ENCODE data around the gene RPS21. TPM values are rescaled to one million over a fixed set of nuclear protein-coding genes. Genes with fewer than 3 reads are reported as not detected.

Gene RPS21
- total RNA-seq, 4 donors from 2014 or later = 585 to 2,728 (median 1,375) TPM

DNA sequence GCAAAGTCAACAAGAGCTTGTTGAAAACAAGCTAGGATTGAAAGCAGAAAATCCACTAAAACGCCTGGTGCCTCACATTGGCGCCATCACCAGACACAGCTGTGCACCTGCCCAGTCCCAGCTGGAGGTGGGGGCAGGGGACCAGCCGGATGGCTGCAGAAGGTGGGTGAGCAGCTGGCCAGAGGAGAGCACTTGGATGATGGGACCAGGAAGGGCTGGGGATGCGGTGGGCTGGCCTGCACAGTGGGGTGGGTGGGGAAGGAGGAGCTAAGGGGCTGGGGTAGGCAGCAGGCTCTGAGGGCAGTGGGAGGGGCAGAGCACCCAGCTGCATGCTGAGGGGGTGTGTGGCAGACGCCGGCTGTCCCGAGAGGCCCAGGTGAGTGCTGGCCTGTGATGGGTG is 13.1 kb downstream of the RPS21 start:
- H3K4me1 ChIP-seq = no peaks in the 10 kb centered on the region
- no peaks in the 10 kb centered on the region for H3K9me3 ChIP-seq
- in situ Hi-C loops (cut with MboI; ENCODE audit: low pct_ligation_motif_present in 1 of 4, low pct_unique_long_range_greater_than_20kb in 1 of 4, low sequenced_read_pairs in 3 of 4) (no loop called here), intact Hi-C loops (cut with DNase I; ENCODE audit: low total_unique reads) (no loop called here)
- no peaks in the 10 kb centered on the region for H3K27me3 ChIP-seq
- no peaks in the 10 kb centered on the region for H3K36me3 ChIP-seq
- no peak for DNase-seq
- no peak overlapping the region for H3K27ac ChIP-seq
- no peak overlapping the region for H3K4me3 ChIP-seq
- 72 to 79% methylated on average over 3 to 7 of the region's 7 CpGs for WGBS, 2 donors (ENCODE audit: low coverage in 1 of 2)
- TF ChIP-seq POLR2A (IDR thresholded peaks at IDR 0.05) (no peak), EP300 (IDR thresholded peaks at IDR 0.05; ENCODE audit: low read depth) (no peak), POLR2AphosphoS5 (IDR thresholded peaks at IDR 0.05) (no peak)
- TF ChIP-seq, protein P1, sequence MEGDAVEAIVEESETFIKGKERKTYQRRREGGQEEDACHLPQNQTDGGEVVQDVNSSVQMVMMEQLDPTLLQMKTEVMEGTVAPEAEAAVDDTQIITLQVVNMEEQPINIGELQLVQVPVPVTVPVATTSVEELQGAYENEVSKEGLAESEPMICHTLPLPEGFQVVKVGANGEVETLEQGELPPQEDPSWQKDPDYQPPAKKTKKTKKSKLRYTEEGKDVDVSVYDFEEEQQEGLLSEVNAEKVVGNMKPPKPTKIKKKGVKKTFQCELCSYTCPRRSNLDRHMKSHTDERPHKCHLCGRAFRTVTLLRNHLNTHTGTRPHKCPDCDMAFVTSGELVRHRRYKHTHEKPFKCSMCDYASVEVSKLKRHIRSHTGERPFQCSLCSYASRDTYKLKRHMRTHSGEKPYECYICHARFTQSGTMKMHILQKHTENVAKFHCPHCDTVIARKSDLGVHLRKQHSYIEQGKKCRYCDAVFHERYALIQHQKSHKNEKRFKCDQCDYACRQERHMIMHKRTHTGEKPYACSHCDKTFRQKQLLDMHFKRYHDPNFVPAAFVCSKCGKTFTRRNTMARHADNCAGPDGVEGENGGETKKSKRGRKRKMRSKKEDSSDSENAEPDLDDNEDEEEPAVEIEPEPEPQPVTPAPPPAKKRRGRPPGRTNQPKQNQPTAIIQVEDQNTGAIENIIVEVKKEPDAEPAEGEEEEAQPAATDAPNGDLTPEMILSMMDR (IDR thresholded peaks at IDR 0.05) = no peak

DNA sequence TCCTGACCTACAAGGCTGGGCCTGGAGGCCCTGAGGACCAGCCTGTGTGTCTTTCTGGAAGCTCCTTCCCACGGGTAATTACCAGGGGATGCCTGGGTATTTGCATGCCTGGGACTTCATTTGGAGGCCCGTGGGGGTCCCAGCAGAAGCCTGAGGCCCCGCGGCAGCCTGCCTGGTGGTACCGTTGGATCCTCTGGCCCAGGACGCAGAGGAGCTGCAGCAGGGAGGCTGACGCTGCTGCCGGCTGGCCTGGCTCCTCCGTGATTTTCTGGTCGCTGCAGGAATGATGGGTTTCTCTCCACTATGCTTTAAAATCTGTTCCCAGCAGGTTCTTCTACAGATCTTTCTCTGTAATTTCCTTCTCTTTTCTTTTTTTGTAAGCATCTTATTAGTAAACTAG is 13.6 kb downstream of the RPS21 start:
- intact Hi-C loops (cut with DNase I; ENCODE audit: low total_unique reads) (no loop called here), in situ Hi-C loops (cut with MboI; ENCODE audit: low pct_ligation_motif_present in 1 of 4, low pct_unique_long_range_greater_than_20kb in 1 of 4, low sequenced_read_pairs in 3 of 4) (no loop called here)
- no peak for DNase-seq
- Histone ChIP-seq H3K4me3 (no peak overlapping the region), H3K27ac (no peak overlapping the region), H3K27me3 (no peaks in the 10 kb centered on the region), H3K36me3 (no peaks in the 10 kb centered on the region), H3K4me1 (peaks cover 0 to 3% (median under 1%) of the 10 kb centered on the region in 4 donors), H3K9me3 (no peaks in the 10 kb centered on the region)
- TF ChIP-seq POLR2A (IDR thresholded peaks at IDR 0.05) (no peak), EP300 (IDR thresholded peaks at IDR 0.05; ENCODE audit: low read depth) (no peak), POLR2AphosphoS5 (IDR thresholded peaks at IDR 0.05) (no peak)
- TF ChIP-seq, protein P1 (IDR thresholded peaks at IDR 0.05) = no peak
- 85 to 89% methylated on average over 8 to 10 of the region's 10 CpGs for WGBS, 2 donors (ENCODE audit: low coverage in 1 of 2)

- H3K4me3 ChIP-seq = no peak overlapping the region
- in situ Hi-C loops (cut with MboI; ENCODE audit: low pct_ligation_motif_present in 1 of 4, low pct_unique_long_range_greater_than_20kb in 1 of 4, low sequenced_read_pairs in 3 of 4) (no loop called here), intact Hi-C loops (cut with DNase I; ENCODE audit: low total_unique reads) (no loop called here)
- H3K4me1 ChIP-seq = peaks cover 6 to 11% (median 9%) of the 10 kb centered on the region in 4 donors
- H3K36me3 ChIP-seq = no peaks in the 10 kb centered on the region
- no peak for TF ChIP-seq EP300 (IDR thresholded peaks at IDR 0.05; ENCODE audit: low read depth)
- TF ChIP-seq POLR2AphosphoS5 (IDR thresholded peaks at IDR 0.05) = no peak
- TF ChIP-seq, protein P1 (IDR thresholded peaks at IDR 0.05) = no peak
- no peak for TF ChIP-seq POLR2A (IDR thresholded peaks at IDR 0.05)
- 87% methylated on average over 21 of the region's 21 CpGs; no CpG with 5 or more reads in 1 of the 2 donors for WGBS, 2 donors (ENCODE audit: low coverage in 1 of 2)
- no peak for DNase-seq
- H3K27me3 ChIP-seq = no peaks in the 10 kb centered on the region
- no peak overlapping the region for H3K27ac ChIP-seq
- H3K9me3 ChIP-seq = no peaks in the 10 kb centered on the region
These were observed 14.5 kb downstream of the RPS21 start for GRCh38 chr20:62401331-62401779.

GRCh38 chr20:62402456-62403150 is 15.7 kb downstream of the RPS21 start:
- no peak for DNase-seq
- H3K9me3 ChIP-seq = no peaks in the 10 kb centered on the region
- 96% methylated on average over 22 of the region's 23 CpGs; no CpG with 5 or more reads in 1 of the 2 donors for WGBS, 2 donors (ENCODE audit: low coverage in 1 of 2)
- H3K4me3 ChIP-seq = no peak overlapping the region
- no peaks in the 10 kb centered on the region for H3K36me3 ChIP-seq
- H3K4me1 ChIP-seq = peaks cover 10 to 18% (median 16%) of the 10 kb centered on the region in 4 donors
- intact Hi-C loops (cut with DNase I; ENCODE audit: low total_unique reads) (no loop called here), in situ Hi-C loops (cut with MboI; ENCODE audit: low pct_ligation_motif_present in 1 of 4, low pct_unique_long_range_greater_than_20kb in 1 of 4, low sequenced_read_pairs in 3 of 4) (no loop called here)
- no peak for TF ChIP-seq POLR2A (IDR thresholded peaks at IDR 0.05)
- TF ChIP-seq, protein P1 (IDR thresholded peaks at IDR 0.05) = no peak
- TF ChIP-seq EP300 (IDR thresholded peaks at IDR 0.05; ENCODE audit: low read depth) = no peak
- TF ChIP-seq POLR2AphosphoS5 (IDR thresholded peaks at IDR 0.05) = no peak
- no peak overlapping the region for H3K27ac ChIP-seq
- H3K27me3 ChIP-seq = no peaks in the 10 kb centered on the region

Data from transverse colon (tissue), 4 donors.